Activated CD4-positive, alpha-beta memory T cell treated with anti-CD3 and anti-CD28 coated beads, Interleukin-2, amount 10 ng/mL, durations not matched to agents 7 days and 5 days (primary cell): ENCODE data around the gene NRSN2. TPM values are rescaled to one million over a fixed set of nuclear protein-coding genes. Genes with fewer than 3 reads are reported as not detected.

Source experiments
- CTCF ChIA-PET: fragments of 350-600 bp; sonication (Branson Sonifier 250); formaldehyde crosslinking; loops from one replicate; lab custom pipeline; 2021; ENCODE audit warnings: antibody characterized with exemption, inconsistent platforms; lab: Charles Lee
- POLR2A ChIA-PET: fragments of 350-600 bp; sonication (Branson Sonifier 250); formaldehyde crosslinking; loops from one replicate; lab custom pipeline; 2021; ENCODE audit warnings: antibody characterized with exemption; lab: Charles Lee
- DNase-seq: peaks from one replicate; pipeline ENCODE4 v3.0.0-alpha.2; 2020
- H3K27ac Mint-ChIP-seq: one replicate; pipeline ENCODE4 v1.8.0; 2021; ENCODE audit warnings: mild to moderate bottlenecking, mixed read lengths
- H3K27me3 Mint-ChIP-seq: one replicate; pipeline ENCODE4 v1.8.0; 2021; ENCODE audit warnings: mixed read lengths
- H3K36me3 Mint-ChIP-seq: one replicate; pipeline ENCODE4 v1.8.0; 2021; ENCODE audit warnings: low read depth, mixed read lengths
- H3K4me1 Mint-ChIP-seq: one replicate; pipeline ENCODE4 v1.8.0; 2021; ENCODE audit warnings: mixed read lengths
- H3K4me3 Mint-ChIP-seq: one replicate; pipeline ENCODE4 v1.8.0; 2021; ENCODE audit warnings: mild to moderate bottlenecking, mixed read lengths
- H3K9me3 Mint-ChIP-seq: one replicate; pipeline ENCODE4 v1.8.0; 2021; ENCODE audit warnings: mixed read lengths
- total RNA-seq, 2 experiments: library from RNA; stranded (reverse); gene quantifications; one replicate each; pipeline ENCODE4 v1.2.3, GENCODE V29; 2021

Gene NRSN2
- total RNA-seq, 2 experiments from 2014 or later = 1.8 to 2.7 TPM

DNA sequence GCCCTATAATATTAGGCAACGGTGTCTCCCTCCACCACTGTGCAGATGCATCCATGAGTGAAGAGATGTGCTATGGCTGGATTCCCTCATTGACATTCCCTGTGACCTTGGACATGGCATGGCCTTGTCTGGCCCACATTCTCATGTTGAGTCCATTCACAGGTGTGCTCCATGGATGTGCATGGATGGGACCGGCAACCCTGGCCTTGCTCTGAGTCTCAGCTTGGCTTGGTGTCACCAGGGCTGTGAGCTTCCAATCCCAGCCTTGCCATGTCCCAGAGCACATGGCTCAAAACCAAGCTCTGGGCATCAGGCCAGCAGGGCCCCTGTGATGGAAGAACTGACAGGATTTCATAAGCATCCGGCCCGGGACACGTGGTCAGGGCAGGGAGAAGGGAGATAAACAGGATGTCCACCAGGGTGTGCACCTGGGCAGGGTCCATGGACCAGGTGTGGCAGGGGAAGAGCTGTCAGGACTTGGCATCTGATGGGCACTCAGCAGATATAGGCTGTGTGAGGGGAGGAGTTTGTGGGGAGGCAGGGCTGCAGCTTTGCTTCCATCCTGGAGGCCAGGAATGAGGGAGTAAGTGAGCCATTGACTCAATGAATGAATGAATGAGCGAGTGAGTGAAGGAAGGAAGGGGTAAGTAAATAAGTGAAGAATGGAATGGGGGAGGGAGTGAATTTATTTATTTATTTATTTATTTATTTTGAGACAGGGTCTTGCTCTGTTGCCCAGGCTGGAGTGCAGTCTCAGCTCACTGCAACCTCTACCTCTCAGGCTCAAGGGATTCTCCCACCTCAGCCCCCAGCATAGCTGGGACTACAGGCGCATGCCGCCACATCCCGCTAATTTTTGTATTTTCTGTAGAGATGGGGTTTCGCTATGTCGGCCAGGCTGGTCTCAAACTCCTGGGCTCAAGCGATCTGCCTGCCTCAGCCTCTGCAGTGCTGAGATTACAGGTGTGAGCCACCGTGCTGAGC, 15.7 kb downstream of the NRSN2 start:
- Mint-ChIP-seq H3K36me3 (no peaks in the 10 kb centered on the region), H3K27me3 (peaks cover 1% of the 10 kb centered on the region), H3K4me3 (no peak overlapping the region), H3K27ac (peak overlapping the region; percentile 44), H3K9me3 (no peaks in the 10 kb centered on the region), H3K4me1 (peaks cover 36% of the 10 kb centered on the region)
- ChIA-PET POLR2A (interaction anchor here (0.9 to 1.2 kb wide), 4 partner anchors 10 to 76 kb away, joined by 3 to 4 read pairs (median 3); no protein-coding TSS in a partner anchor), CTCF (interaction anchor here (1.1 to 2.3 kb wide), 6 partner anchors 8 to 118 kb away, joined by 3 to 8 read pairs (median 3); partner anchors contain the start of gene TRIB3)
- DNase-seq = peak; percentile 63

DNA sequence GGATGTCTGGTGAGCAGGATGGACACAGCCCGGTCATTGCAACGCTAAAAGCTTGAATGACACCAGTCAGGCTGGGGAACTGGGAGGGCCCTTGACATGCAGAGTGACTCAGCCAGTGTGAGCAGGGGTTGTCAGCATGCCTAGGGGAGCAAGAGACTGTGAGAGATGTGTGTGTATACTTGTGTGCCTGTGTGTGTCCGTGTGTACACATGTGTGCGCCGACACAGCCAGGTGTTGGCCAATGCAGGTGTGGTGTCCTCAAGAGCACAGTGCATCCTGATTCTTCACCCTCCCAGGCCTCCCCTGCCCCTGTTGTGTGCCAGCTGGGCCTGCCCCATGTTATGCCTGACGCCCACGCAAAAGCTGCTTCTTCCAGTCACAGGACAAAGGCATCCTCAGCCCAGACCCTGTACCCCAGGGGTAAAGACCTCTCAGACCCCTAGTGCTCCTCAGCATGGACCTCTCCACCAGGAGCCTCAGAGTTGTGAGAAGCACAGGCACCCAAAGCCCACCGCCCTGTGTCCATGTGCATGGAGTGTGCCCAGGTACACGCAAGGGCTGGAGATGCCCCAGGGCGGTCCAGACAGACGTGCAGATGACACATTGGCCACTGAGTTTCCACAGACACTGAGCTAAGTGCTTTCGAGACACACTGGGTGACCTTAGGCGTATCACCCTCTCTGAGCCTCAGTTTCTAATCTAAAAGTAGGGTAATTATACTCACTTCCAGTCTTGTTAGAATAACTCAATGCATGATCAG, 16.6 kb downstream of the NRSN2 start:
- ChIA-PET POLR2A (interaction anchor here (1.2 kb wide), 1 partner anchor 19 kb away, joined by 3 read pairs; no protein-coding TSS in a partner anchor), CTCF (interaction anchor here (1.0 to 2.3 kb wide), 4 partner anchors 17 to 68 kb away, joined by 3 to 8 read pairs (median 4); partner anchors contain the start of gene TRIB3)
- Mint-ChIP-seq H3K4me1 (peaks cover 39% of the 10 kb centered on the region), H3K27ac (no peak overlapping the region), H3K36me3 (no peaks in the 10 kb centered on the region), H3K4me3 (no peak overlapping the region), H3K27me3 (peaks cover 3% of the 10 kb centered on the region), H3K9me3 (no peaks in the 10 kb centered on the region)
- DNase-seq = no peak

DNA sequence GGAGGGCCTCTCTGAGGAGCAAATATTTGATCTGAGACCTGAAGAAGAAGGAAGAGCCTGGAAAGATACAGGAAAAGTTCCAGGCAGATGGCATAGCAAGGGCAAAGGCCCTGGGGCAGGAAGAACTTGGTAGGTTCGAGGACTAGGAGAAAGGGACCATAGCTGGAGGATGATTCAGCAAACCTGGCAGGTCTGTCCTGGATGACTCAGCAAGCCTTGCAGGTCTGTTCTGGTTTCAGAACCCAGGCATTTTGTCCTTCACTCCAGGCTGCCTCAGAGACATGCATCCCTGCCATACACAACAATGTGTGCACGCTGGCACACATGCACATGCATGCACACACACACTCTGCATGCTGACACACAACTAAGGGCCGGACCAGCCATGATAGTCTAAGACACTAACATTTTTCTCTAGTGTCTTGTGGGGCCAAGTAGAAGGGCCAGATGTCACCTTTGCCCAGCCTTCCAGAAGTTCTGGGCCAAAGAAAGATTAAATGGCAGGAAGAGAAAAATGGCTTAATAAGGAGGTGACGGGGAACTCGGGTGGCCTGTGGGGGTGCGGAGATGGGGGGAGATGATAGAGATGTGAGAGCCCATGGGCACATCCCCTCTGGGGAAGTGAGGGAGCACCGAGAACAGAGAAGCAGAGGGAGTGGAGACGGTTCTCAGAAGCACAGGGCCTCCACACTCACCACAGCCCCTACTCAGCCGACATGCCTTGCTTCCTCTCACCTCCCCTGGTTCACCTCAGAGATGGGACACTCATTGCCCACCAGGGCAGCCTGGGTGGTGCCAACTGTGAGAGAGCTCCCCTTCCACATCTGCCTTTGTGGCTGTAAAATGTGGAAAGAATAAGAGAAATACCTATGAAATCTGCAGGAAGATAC, 18.2 kb downstream of the NRSN2 start:
- H3K4me1 Mint-ChIP-seq = peaks cover 46% of the 10 kb centered on the region
- H3K36me3 Mint-ChIP-seq = no peaks in the 10 kb centered on the region
- no peak for DNase-seq
- ChIA-PET CTCF (interaction anchor here (0.7 to 2.3 kb wide), 2 partner anchors 15 to 322 kb away, joined by 3 to 11 read pairs; partner anchors contain the start of gene TRIB3), POLR2A (interaction anchor here (0.7 to 2.2 kb wide), 4 partner anchors 8 to 73 kb away, joined by 3 to 7 read pairs (median 4); no protein-coding TSS in a partner anchor)
- H3K27ac Mint-ChIP-seq = peak overlapping the region; percentile 71
- H3K9me3 Mint-ChIP-seq = no peaks in the 10 kb centered on the region
- no peak overlapping the region for H3K4me3 Mint-ChIP-seq
- H3K27me3 Mint-ChIP-seq = peaks cover 3% of the 10 kb centered on the region

DNA sequence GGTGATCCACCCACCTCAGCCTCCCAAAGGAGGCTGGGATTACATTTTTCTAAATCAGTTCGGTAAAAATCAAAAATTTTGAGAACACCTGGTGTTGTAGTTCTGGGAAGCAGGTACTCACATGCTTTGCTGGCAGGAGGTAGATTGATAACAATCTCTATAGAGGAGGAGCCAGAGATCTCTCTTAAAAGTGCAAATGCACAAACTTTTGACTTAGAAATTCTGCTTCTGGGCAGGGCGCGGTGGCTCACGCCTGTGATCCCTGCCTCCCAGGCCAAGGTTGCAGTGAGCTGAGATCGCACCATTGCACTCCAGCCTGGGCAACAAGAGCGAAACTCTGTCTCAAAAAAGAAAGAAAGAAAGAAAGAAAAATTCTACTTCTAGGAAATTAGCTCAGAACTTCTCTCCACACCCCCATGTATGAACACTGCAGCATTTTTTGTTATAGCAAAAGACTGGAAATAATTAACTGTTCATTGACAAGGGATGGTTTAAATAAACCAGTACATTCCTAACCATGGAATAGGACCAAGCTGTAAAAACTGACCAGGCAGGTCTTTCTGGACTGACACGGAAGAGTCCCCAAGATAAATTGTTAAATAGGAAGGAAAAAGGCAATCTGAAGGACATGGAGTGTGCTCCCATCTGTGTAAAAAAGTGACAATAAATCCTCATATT, 19.3 kb downstream of the NRSN2 start:
- no peak for DNase-seq
- Mint-ChIP-seq H3K9me3 (no peaks in the 10 kb centered on the region), H3K4me1 (peaks cover 51% of the 10 kb centered on the region), H3K27ac (peak overlapping the region; percentile 66), H3K4me3 (no peak overlapping the region), H3K27me3 (peaks cover 3% of the 10 kb centered on the region), H3K36me3 (no peaks in the 10 kb centered on the region)
- CTCF ChIA-PET = interaction anchor here (0.9 to 2.3 kb wide), 6 partner anchors 11 to 96 kb away, joined by 3 to 11 read pairs (median 4); partner anchors contain the start of genes TBC1D20 and TRIB3
- POLR2A ChIA-PET = interaction anchor here (0.7 to 2.2 kb wide), 5 partner anchors 13 to 96 kb away, joined by 3 to 7 read pairs (median 4); partner anchors contain the start of gene TRIB3

DNA sequence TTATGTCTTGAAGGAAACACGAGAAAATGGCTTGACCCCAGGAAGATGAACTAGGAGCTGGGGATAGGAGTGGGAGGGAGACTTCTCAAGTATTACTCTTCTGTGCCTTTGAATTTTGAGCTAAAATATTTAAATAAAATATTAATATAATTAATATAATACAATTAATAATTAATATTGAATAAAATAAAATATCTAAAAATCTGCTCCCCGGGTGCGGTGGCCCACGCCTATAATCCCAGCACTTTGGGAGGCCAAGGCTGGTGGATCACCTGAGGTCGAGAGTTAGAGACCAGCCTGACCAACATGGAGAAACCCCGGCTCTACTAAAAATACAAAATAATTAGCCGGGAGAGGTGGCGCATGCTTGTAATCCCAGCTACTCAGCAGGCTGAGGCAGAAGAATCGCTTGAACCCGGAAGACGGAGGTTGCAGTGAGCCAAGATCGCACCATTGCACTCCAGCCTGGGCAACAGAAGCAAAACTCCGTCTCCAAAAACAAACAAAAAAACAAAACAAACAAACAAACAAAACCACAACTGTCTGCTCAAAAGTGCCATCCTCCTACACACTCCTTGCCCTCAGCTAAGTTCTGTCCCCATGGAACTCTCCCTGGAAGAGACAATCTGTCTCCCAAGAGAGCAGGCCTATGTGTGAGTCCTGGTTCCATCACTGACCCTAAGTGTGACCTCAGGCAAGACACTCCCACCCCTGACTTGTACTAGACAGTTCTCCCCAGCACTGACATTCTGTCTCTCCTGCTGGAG, 20.0 kb downstream of the NRSN2 start:
- Mint-ChIP-seq H3K4me1 (peaks cover 58% of the 10 kb centered on the region), H3K27ac (no peak overlapping the region), H3K9me3 (no peaks in the 10 kb centered on the region), H3K36me3 (no peaks in the 10 kb centered on the region), H3K27me3 (peaks cover 3% of the 10 kb centered on the region), H3K4me3 (no peak overlapping the region)
- no peak for DNase-seq
- POLR2A ChIA-PET = interaction anchor here (0.7 to 2.2 kb wide), 4 partner anchors 14 to 95 kb away, joined by 3 to 7 read pairs (median 4); partner anchors contain the start of gene TRIB3
- CTCF ChIA-PET = interaction anchor here (0.9 to 2.3 kb wide), 6 partner anchors 11 to 95 kb away, joined by 3 to 11 read pairs (median 4); partner anchors contain the start of genes TBC1D20 and TRIB3

DNA sequence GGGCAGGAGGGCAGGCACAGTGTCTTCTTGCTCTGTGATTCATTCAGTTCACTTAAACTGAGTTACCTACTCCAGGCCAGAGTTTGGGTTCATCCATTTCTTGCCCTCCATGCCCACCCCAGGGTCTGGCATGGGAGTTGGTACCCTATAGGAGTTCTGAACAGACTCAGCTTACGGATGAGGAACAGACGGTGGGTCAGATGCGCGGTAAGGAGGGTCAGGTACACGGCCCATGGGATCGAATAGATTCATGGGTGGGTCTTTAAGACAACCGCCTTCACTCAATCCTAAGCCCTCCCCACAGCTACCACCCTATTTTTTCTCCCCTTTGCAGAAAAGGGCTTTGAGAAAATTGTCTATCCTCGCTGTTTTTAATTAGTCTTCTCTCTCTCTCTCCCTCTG, 20.6 kb downstream of the NRSN2 start:
- H3K27ac Mint-ChIP-seq = no peak overlapping the region
- H3K27me3 Mint-ChIP-seq = peaks cover 3% of the 10 kb centered on the region
- POLR2A ChIA-PET = interaction anchor here (2.1 kb wide), 1 partner anchor 15 kb away, joined by 7 read pairs; no protein-coding TSS in a partner anchor
- CTCF ChIA-PET = interaction anchor here (0.5 to 1.8 kb wide), 2 partner anchors 13 to 40 kb away, joined by 3 to 7 read pairs; no protein-coding TSS in a partner anchor
- DNase-seq = no peak
- H3K9me3 Mint-ChIP-seq = no peaks in the 10 kb centered on the region
- peaks cover 60% of the 10 kb centered on the region for H3K4me1 Mint-ChIP-seq
- no peaks in the 10 kb centered on the region for H3K36me3 Mint-ChIP-seq
- no peak overlapping the region for H3K4me3 Mint-ChIP-seq

DNA sequence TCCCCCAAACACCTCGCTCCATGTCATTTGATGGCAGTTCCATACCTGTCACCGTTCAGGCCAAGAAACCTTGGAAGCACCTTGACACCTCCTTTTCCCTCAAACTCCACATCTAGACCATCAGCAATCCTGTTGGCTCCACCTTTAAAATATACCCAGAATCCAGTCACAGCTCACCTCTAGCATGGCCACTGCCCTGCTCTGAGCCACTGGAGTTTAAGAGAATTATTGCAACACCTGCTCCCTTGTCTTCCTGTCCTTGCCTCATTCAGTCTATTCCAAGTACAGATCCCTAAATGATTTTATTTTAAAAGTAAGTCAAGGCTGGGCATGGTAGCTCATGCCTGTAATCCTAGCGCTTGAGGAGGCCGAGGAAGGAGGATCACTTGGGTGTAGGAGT, 22.0 kb downstream of the NRSN2 start:
- H3K4me1 Mint-ChIP-seq = peaks cover 66% of the 10 kb centered on the region
- H3K4me3 Mint-ChIP-seq = no peak overlapping the region
- ChIA-PET CTCF (no interaction called here), POLR2A (interaction anchor here (0.9 kb wide), 1 partner anchor 8 kb away, joined by 3 read pairs; no protein-coding TSS in a partner anchor)
- H3K27me3 Mint-ChIP-seq = peaks cover 3% of the 10 kb centered on the region
- H3K27ac Mint-ChIP-seq = no peak overlapping the region
- H3K9me3 Mint-ChIP-seq = no peaks in the 10 kb centered on the region
- DNase-seq = no peak
- no peaks in the 10 kb centered on the region for H3K36me3 Mint-ChIP-seq

DNA sequence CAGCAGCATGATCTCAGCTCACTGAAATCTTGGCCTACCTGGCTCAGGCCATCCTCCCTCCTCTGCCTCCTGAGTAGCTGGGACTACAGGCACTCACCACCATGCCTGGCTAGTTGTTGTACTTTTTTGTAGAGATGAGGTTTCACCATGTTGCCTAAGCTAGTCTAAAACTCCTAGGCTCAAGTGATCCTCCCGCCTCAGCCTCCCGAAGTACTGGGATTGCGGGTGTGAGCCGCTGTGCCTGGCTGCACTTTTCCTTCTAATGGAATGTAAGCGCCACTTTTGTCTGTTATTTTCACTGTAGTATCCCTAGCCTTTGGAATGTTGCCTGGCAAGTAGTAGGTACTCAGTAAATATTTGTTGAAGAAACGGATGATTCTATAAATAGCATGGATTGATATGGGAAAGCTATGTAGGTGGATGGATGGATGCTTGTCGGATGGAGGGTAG, 23.3 kb downstream of the NRSN2 start:
- POLR2A ChIA-PET = interaction anchor here (0.9 to 3.1 kb wide), 2 partner anchors 10 to 11 kb away, joined by 3 to 24 read pairs; partner anchors contain the start of gene TRIB3
- Mint-ChIP-seq H3K36me3 (no peaks in the 10 kb centered on the region), H3K4me1 (peaks cover 57% of the 10 kb centered on the region), H3K4me3 (no peak overlapping the region), H3K9me3 (no peaks in the 10 kb centered on the region), H3K27me3 (peaks cover 3% of the 10 kb centered on the region), H3K27ac (no peak overlapping the region)
- no peak for DNase-seq
- CTCF ChIA-PET = no interaction called here

DNA sequence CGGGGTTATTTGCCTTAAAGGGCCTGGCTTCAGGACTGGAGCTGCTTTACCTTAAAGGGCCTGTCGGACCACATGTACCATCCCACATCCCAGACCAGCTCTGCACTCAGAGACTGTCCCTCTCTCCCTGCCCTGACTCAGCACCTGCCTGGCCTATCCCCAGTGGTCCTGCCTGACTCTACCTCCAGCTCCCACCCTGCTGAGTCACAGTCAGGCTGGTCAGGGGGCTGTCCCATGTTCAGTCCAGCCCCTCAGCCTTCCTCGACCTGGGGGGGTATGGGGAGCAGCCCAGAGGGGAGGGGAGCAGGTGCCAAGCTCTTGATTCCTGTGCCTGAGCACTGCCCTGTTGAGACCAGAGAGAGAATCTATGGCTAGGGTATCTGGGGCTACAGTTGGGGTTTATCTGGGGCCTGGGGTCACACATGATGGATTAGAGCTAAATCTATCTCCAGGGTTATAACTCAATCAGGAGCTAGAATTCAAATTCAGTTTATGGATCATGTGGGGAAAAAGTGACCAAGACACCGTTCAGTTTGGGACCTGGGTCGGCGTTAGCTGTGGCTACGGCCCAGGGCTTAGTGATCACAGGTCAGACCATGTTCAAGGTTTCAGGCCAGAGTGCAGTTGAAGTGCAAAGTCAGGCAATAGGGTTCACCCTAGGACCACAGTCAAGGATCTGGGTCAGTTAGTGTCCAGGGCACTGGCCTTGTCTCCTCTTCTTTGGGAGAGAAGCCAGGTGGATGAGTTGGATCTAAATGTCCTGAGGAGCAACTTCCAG, 24.3 kb downstream of the NRSN2 start:
- Mint-ChIP-seq H3K27ac (no peak overlapping the region), H3K4me3 (no peak overlapping the region), H3K4me1 (peaks cover 49% of the 10 kb centered on the region), H3K9me3 (no peaks in the 10 kb centered on the region), H3K27me3 (peaks cover 3% of the 10 kb centered on the region), H3K36me3 (no peaks in the 10 kb centered on the region)
- DNase-seq = no peak
- POLR2A ChIA-PET = interaction anchor here (1.5 to 3.1 kb wide), 2 partner anchors 10 to 36 kb away, joined by 5 to 24 read pairs; partner anchors contain the start of gene TRIB3
- CTCF ChIA-PET = interaction anchor here (1.9 kb wide), 1 partner anchor 9 kb away, joined by 5 read pairs; the partner anchor contains the start of gene TRIB3
